Endodermal cell (in vitro differentiated cells): ENCODE data around the gene MGAT5B. TPM values are rescaled to one million over a fixed set of nuclear protein-coding genes. Genes with fewer than 3 reads are reported as not detected.

Experiments
- DNase-seq: peaks from one replicate; pipeline ENCODE4 v3.0.0-alpha.2; 2017
- H3K27ac ChIP-seq: 2 replicates; pipeline ENCODE4 v1.5.1; 2013; ENCODE audit warnings: mild to moderate bottlenecking, low read depth, low read length, moderate library complexity
- H3K27me3 ChIP-seq: 2 replicates; pipeline ENCODE4 v1.6.1; 2013; ENCODE audit warnings: mild to moderate bottlenecking, low read length, moderate library complexity; ENCODE audit not compliant: insufficient read depth, control insufficient read depth, poor library complexity, severe bottlenecking
- H3K36me3 ChIP-seq: 2 replicates; pipeline ENCODE4 v1.7.0; 2013; ENCODE audit warnings: mild to moderate bottlenecking, low read length, moderate library complexity; ENCODE audit not compliant: control insufficient read depth, insufficient read depth
- H3K4me1 ChIP-seq: one replicate; pipeline ENCODE4 v1.7.0; 2013; ENCODE audit warnings: low read length; ENCODE audit not compliant: control insufficient read depth, insufficient read depth
- H3K4me3 ChIP-seq: 2 replicates; pipeline ENCODE4 v1.5.1; 2013; ENCODE audit warnings: mild to moderate bottlenecking, low read length, moderate library complexity
- H3K9ac ChIP-seq: 2 replicates; pipeline ENCODE4 v1.6.1; 2013; ENCODE audit warnings: mild to moderate bottlenecking, low read length, moderate library complexity; ENCODE audit not compliant: poor library complexity, severe bottlenecking; ENCODE audit errors: extremely low read depth
- H3K9me3 ChIP-seq: 2 replicates; pipeline ENCODE4 v1.6.1; 2013; ENCODE audit warnings: mild to moderate bottlenecking, low read length, moderate library complexity; ENCODE audit not compliant: control insufficient read depth
- H3K27ac Mint-ChIP-seq: 2 replicates; pipeline ENCODE4 v1.8.0; 2020; ENCODE audit warnings: mixed read lengths
- H3K27me3 Mint-ChIP-seq: 2 replicates; pipeline ENCODE4 v1.8.0; 2021; ENCODE audit warnings: mild to moderate bottlenecking, mixed read lengths; ENCODE audit not compliant: insufficient read depth
- H3K36me3 Mint-ChIP-seq: 2 replicates; pipeline ENCODE4 v1.8.0; 2020; ENCODE audit warnings: low read depth, mixed read lengths
- H3K4me1 Mint-ChIP-seq: 2 replicates; pipeline ENCODE4 v1.8.0; 2020; ENCODE audit warnings: mixed read lengths
- H3K4me3 Mint-ChIP-seq: 2 replicates; pipeline ENCODE4 v1.8.0; 2020; ENCODE audit warnings: mild to moderate bottlenecking, moderate library complexity, mixed read lengths
- H3K9me3 Mint-ChIP-seq: 2 replicates; pipeline ENCODE4 v1.8.0; 2020; ENCODE audit warnings: mild to moderate bottlenecking, mixed read lengths
- CTCF ChIP-seq: fragments of 200-600 bp; sonication (generic); conservative IDR thresholded peaks from 2 replicates; pipeline ENCODE4 v1.5.0; 2021; ENCODE audit warnings: antibody characterized with exemption, mild to moderate bottlenecking
- WGBS, 2 experiments: methylation state at CpG; one replicate each; pipeline versions ENCODE4 v1.1.5 to v1.1.7; 2013; ENCODE audit warnings: missing lambda C conversion rate in 2 of 2, mixed read lengths in 1 of 2; ENCODE audit not compliant: insufficient coverage in 1 of 2, insufficient read length in 1 of 2; 5-methylcytosine and 5-hydroxymethylcytosine counted together
- total RNA-seq, 2 donors: library from RNA; stranded (reverse); fragmentation: NEBNext Ultra II Directional in 1 of 2; extraction: Animal tissue kit (Norgen Biotek cat#: 25700) in 1 of 2; gene quantifications; 2 replicates in 1 of 2; 3 replicates in 1 of 2; pipeline ENCODE4 v1.2.1, GENCODE V29; 2021

Gene MGAT5B
- total RNA-seq, 2 donors from 2014 or later, result 2.9 to 3.3 TPM

GRCh38 chr17:76843703-76844484, 24.3 kb upstream of the MGAT5B start:
- no peak overlapping the region for H3K4me3 Mint-ChIP-seq
- no peak overlapping the region for H3K27ac Mint-ChIP-seq
- DNase-seq, result no peak
- no peaks in the 10 kb centered on the region for H3K9me3 Mint-ChIP-seq
- Histone ChIP-seq H3K4me1 (peaks cover 3% of the 10 kb centered on the region), H3K4me3 (no peak overlapping the region), H3K9ac (no peak overlapping the region), H3K9me3 (no peaks in the 10 kb centered on the region), H3K27ac (no peak overlapping the region), H3K27me3 (peaks cover 19% of the 10 kb centered on the region), H3K36me3 (no peaks in the 10 kb centered on the region)
- H3K27me3 Mint-ChIP-seq, result peaks cover 34% of the 10 kb centered on the region
- peaks cover 18% of the 10 kb centered on the region for H3K4me1 Mint-ChIP-seq
- no peaks in the 10 kb centered on the region for H3K36me3 Mint-ChIP-seq
- peak; percentile 54 for TF ChIP-seq CTCF
- whole genome bisulfite sequencing, 2 experiments, result 73 to 82% methylated on average over 6 to 10 of the region's 10 CpGs

- Histone ChIP-seq H3K27ac (no peak overlapping the region), H3K27me3 (peaks cover 19% of the 10 kb centered on the region), H3K9ac (no peak overlapping the region), H3K4me3 (no peak overlapping the region), H3K36me3 (no peaks in the 10 kb centered on the region), H3K9me3 (no peaks in the 10 kb centered on the region), H3K4me1 (peaks cover 3% of the 10 kb centered on the region)
- TF ChIP-seq CTCF, result no peak
- H3K36me3 Mint-ChIP-seq, result no peaks in the 10 kb centered on the region
- DNase-seq, result no peak
- H3K27ac Mint-ChIP-seq, result no peak overlapping the region
- H3K4me1 Mint-ChIP-seq, result peaks cover 18% of the 10 kb centered on the region
- H3K9me3 Mint-ChIP-seq, result no peaks in the 10 kb centered on the region
- WGBS, 2 experiments, result 69 to 73% methylated on average over 3 to 4 of the region's 4 CpGs
- peaks cover 33% of the 10 kb centered on the region for H3K27me3 Mint-ChIP-seq
- no peak overlapping the region for H3K4me3 Mint-ChIP-seq
These were observed 23.7 kb upstream of the MGAT5B start for GRCh38 chr17:76844485-76844829.

- H3K4me1 Mint-ChIP-seq, result peaks cover 17% of the 10 kb centered on the region
- H3K4me3 ChIP-seq, result no peak overlapping the region
- WGBS, 2 experiments, result 81 to 88% methylated on average over 8 of the region's 8 CpGs
- H3K27me3 ChIP-seq, result peaks cover 18% of the 10 kb centered on the region
- H3K9me3 Mint-ChIP-seq, result no peaks in the 10 kb centered on the region
- H3K4me1 ChIP-seq, result peaks cover 3% of the 10 kb centered on the region
- TF ChIP-seq CTCF, result no peak
- no peaks in the 10 kb centered on the region for H3K36me3 ChIP-seq
- DNase-seq, result no peak
- no peak overlapping the region for H3K9ac ChIP-seq
- H3K27me3 Mint-ChIP-seq, result peaks cover 30% of the 10 kb centered on the region
- no peak overlapping the region for H3K27ac Mint-ChIP-seq
- no peaks in the 10 kb centered on the region for H3K36me3 Mint-ChIP-seq
- H3K27ac ChIP-seq, result no peak overlapping the region
- H3K9me3 ChIP-seq, result no peaks in the 10 kb centered on the region
- no peak overlapping the region for H3K4me3 Mint-ChIP-seq
These were observed 23.4 kb upstream of the MGAT5B start for GRCh38 chr17:76844846-76845245.
